NCI-H2029 (cell line): ENCODE measurements around the gene PNP.
"Not testable (repeated sequence)": the region's sequence is repeated elsewhere in the genome, so short reads cannot be mapped to it uniquely, and the experiment has no call there.

Experiments used
- DNase-seq: peaks from one replicate; lab custom pipeline; 2025; lab: John Stamatoyannopoulos, UW

PNP gene

GRCh38 chr14:20469242-20469889 is at the start of gene PNP:
Gene PNP, plus strand, starts transcription at chr14:20469406. Its CDS starts 119 bp downstream, at chr14:20469525.
- peak; percentile 79 for DNase-seq

DNA sequence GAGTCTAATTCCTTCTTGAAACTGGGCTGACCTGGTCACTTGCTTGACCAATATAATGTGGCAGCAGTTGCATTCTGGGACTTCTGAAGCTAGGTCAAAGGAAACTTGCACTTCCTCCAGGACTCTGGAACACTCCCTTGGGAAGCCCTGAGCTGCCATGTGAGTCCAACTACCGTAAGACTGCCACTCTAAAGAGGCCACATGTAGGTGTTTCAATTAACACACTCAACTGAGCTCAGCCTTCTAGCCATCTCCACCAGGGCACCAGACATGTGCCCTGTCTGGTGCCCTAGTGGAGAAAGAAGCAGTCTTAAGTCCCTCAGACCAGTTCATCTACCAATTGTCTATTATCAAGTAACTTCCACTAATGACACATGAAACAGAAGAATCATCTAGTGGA is 49.8 kb upstream of the PNP start:
- DNase-seq = no peak

GRCh38 chr14:20421267-20421666 is 47.9 kb upstream of the PNP start:
- no peak for DNase-seq

GRCh38 chr14:20422886-20423285 is 46.3 kb upstream of the PNP start:
- no peak for DNase-seq

DNA sequence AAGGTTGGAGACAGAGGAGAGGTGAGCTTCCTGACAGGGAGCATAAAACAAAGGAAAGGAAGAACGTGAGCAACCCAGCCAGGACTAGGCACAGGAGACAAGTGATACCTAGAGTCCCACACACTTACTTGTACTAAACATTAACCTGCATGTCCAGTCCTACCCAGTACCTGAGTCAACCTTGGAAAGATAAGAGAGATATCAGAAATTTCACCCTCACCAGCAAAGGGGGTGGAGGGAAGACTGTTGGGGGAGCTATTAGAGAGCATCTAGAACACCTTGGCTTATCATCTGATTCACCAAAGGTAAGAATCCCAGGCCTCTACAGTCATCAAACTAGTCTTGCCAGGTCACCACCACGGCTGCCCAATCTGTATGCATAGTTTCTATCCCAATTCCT is 44.4 kb upstream of the PNP start:
- DNase-seq = no peak

DNA sequence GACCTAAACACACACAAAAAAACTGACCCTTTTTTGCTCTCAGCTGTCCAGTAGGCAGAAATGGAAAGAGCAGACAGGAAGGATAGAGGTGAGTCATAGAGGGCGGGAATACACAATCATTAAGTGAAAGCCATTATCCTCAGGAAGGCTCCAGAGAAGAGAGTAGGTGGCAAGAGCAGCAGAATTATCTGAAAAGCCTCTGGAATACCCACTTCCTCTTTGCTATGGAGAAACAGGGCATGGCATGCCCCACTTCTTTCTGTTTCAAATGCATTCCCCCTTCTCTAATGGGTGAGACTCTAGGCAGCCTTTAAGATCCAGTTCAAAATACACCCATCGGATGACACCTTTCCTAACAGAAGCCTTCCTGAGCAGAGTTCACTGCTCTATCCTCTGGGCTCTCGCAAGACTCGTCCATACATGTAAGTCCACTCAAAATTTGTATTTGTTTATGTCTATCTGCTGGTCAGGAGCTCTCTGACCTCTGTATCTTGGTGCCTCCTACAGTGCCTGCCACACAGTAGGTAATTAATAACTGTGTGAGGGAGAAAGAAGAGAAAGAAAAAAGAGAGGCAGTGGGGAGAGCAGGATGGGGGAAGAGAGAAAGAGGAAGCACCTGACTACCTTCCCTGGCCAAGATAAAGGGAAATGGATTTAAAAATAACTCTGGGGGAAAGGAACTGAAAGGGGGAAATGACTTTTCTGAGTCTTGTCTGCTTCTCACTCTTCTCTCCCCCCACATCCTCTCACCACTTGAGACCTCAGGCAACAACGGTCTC is 41.8 kb upstream of the PNP start:
- DNase-seq = peak; percentile 22

DNA sequence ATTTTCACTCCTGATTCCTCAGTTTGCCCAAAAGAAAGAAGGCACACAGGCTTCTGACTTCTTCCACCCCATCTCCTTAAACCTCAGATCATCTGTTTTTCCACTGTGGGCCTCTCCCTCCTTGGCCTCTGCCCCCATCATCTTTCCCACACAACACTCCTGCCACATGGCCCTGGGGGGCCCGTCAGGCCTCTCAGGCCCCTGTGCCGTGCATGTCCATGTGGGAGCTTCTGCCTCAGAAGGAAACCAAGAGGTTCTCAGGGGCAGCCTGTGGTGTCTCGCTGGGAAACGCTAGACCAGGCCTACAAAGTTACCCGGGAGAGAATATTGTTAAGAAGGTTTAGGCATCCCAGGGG is 41.2 kb upstream of the PNP start:
- no peak for DNase-seq

DNA sequence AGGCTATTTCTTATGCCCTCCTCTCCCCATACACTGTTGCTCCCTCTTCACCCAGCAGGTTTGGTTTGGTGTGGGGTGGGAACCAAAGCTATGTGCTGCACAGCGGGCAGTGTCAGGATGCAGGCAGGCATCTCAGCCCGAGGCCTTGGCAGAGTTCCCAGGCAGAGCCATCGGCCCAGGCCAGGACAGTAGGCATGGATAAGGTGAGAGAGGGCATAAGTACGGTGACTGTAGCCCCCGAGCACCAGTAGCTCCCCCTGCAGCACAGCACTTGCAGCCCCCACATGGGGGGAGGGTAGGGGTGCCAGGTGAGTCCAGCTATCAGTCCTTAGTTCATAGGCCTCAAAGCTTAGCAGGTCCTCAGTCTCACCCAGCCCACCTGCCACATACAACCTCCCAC is 40.4 kb upstream of the PNP start:
- DNase-seq = no peak

GRCh38 chr14:20429801-20430669 is 39.2 kb upstream of the PNP start:
- peak; percentile 90 for DNase-seq

DNA sequence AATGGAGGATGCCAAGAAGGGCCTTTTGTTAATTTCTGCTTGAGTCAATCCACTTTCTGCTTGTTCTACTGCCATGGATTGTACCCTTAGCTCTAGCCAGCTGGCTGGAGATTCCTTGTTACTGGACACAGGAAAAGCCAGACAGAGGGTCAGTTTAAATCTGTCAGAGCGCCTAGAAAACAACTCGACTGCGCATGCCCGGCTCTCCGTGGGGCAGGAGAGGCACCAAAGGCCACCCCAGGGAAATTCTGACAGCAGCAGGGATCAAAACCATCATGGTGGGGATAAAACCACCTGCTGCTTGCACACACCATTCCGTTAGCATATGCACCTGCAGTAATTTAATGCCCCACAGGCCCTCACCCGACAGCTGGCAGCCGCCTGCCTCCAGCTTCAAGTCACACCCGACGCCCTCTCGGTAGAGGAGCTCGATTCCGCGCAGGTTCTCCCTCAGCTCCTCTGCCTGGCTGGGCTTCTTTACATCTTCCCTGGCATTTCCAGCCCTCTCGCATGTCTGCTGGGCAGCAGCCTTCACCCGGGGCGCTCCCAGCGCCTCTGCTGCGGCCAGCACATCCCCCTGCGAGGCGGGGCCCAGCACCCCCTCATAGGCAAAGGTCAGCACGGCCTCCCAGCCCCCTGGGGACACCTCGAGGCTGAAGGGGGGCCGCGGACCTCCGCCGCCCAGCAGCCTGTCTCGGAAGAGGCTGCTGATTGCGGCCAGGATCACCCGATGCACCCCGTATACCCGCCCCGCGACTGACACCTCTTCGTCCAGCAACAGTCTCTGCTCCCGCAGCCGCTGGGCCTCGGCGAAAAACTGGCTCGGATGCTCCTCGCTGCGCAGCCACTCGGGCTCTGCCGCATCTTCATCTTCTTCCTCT is 34.3 kb upstream of the PNP start:
- DNase-seq = no peak

- no peak for DNase-seq
These were observed 33.4 kb upstream of the PNP start, which contains the start of gene KLHL33 for GRCh38 chr14:20435582-20436362. Gene KLHL33, minus strand, starts transcription at chr14:20436166. Its CDS starts 355 bp downstream, at chr14:20435811.

- DNase-seq = no peak
These were observed 32.8 kb upstream of the PNP start for GRCh38 chr14:20436363-20436755.

GRCh38 chr14:20438664-20439063 is 30.5 kb upstream of the PNP start:
- no peak for DNase-seq

DNA sequence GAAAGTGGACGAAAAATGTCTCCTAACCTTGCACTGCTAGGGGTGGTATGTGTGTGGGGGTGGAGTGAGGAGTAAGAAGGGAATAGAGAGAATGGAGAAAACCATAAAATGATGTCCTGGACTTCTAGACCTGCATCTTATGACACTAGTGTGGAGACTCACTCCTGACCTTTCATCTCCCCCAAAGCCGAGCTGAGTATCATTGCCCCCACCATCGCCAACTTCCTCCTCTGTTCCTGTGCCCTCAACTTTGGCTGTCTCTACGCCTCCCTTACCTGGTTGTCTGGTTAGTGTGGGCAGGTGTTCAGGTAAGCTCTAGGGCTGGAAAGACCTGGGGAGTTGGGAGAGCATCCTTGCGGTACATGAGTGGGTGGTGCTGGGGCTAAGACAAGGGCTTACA is 28.7 kb upstream of the PNP start:
- DNase-seq = no peak

DNA sequence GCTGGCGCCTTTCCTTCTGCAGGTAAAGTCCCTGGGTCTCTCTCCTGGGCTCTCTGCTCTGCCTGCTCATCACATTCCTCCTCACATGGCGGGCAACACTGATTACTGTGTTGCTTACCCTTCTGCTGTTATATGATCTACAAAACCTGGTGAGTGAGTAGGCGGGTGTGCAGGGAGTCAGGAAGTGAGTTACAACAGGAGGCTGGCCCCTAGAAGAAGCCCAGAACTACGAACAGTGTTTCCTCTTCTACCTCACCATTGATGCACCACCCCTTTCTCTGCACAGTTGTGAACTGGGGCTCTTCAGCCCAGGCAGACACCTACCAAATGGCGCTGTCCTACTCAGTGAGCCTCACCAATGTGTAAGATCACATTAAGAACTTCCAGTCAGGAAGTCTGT is 28.3 kb upstream of the PNP start:
- no peak for DNase-seq

- DNase-seq = no peak
These were observed 27.7 kb upstream of the PNP start for GRCh38 chr14:20441461-20441860.

DNA sequence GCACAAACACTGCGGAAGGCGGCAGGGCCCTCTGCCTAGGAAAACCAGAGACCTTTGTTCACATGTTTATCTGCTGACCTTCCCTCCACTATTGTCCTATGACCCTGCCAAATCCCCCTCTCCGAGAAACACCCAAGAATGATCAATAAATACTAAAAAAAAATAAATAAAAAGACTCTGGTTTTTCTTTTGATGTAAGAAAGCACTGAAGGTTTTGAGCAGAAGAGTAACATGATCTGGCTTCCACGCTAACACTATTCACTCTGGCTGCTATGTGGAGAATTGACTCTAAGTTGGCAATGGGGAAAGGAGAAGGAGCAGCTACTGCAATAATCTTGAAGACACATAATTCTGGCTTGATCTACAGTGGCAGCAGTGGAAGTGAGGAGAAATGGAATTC is 25.6 kb upstream of the PNP start:
- DNase-seq = not testable (repeated sequence)

GRCh38 chr14:20446889-20447288 is 22.3 kb upstream of the PNP start:
- DNase-seq = no peak

DNA sequence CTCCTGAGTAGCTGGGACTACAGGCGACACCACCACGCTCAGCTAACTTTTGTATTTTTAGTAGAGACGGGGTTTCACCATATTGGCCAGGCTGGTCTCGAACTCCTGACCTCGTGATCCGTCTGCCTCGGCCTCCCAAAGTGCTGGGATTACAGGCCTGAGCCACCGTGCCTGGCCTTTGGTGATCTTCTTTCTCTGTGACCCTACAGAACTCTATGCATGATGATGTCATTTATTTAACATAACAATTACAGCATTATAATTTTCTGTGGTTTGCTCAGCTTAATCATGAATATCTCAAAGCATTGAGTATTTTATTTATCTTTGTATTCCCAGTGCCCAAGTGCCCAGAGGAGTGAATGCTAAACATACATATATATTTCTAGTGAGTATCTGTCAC is 16.4 kb upstream of the PNP start:
- DNase-seq = not testable (repeated sequence)

- peak; percentile 99 for DNase-seq
These were observed 14.5 kb upstream of the PNP start, which contains the start of the genes APEX1 and OSGEP for GRCh38 chr14:20454516-20455354. Gene APEX1, plus strand, starts transcription at chr14:20455226. Its CDS starts 420 bp downstream, at chr14:20455646. Gene OSGEP, minus strand, starts transcription at chr14:20454812. Its CDS starts 129 bp downstream, at chr14:20454683.
